Stromal cell of bone marrow (primary cell): ENCODE measurements around the gene TRMT112.

Experiments
- DNase-seq: peaks from one replicate; pipeline ENCODE4 v3.0.0-alpha.2; 2012; ENCODE audit warnings: low read depth

Gene TRMT112

DNA sequence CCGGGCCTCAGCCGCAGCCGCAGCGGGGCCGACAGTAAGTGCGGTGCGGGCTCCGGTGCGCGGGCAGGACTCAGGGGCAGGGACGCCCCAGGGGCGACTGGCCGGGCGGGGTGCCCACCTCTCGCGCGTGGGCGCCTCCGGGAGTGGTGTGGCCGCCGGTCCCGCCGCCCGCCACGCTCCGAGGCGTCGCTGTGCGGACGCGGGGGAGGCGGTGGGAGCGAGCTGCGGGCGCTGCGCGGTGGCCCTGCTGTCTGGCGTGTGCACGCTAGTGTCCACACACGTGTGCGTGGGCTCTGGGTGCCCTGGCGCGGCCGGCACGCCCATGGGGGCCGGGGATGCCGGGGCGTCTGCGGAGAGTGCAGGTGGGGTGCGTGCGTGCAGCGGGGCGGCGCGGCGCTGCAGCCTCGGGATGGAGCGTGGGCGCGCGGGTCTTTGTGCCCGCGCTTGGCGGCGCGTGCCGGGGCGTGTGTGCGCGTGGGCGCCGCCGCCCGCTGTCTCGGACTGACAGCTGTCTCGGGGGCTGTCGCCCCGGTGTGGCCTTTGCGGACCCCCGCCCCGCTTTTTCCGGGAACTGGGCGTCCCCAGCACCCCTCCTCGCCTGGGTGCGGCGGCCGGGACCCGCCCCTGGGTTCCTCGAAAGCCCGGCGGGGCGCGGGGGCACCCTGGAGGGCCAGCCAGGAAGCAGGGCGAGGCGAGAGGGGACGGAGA, 25.5 kb downstream of the TRMT112 start:
- DNase-seq: no peak

DNA sequence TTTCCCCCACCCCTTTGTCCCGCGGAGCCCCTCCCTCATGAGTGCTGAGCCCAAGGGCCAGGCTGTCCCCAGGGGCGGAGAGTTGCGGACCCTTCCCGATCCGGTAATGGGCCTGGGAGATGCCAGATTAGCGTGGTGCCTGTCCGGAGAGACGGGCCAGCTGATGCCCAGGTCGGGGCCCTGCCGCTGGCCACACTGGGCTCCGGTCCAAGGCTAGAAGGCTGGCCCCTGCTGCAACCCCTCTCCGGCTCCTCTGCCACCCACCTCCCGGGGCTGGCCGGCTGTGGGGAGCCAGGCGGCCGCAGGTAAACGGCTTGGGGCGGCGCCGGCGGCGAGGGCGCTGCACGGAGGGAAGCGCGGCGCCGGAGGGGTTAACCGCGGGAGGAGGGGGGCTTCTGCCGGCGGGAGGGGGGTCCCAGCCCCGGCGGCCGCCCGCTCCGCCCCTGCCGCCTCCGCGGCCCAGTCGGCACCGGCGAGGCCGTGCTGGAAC, 26.1 kb downstream of the TRMT112 start, which contains the start of gene KCNK4:
TSS of gene KCNK4 (plus strand) at position 41 of the 490 bp plus-strand sequence. CDS start 1,717 bp downstream, outside the sequence.
- DNase-seq: no peak

DNA sequence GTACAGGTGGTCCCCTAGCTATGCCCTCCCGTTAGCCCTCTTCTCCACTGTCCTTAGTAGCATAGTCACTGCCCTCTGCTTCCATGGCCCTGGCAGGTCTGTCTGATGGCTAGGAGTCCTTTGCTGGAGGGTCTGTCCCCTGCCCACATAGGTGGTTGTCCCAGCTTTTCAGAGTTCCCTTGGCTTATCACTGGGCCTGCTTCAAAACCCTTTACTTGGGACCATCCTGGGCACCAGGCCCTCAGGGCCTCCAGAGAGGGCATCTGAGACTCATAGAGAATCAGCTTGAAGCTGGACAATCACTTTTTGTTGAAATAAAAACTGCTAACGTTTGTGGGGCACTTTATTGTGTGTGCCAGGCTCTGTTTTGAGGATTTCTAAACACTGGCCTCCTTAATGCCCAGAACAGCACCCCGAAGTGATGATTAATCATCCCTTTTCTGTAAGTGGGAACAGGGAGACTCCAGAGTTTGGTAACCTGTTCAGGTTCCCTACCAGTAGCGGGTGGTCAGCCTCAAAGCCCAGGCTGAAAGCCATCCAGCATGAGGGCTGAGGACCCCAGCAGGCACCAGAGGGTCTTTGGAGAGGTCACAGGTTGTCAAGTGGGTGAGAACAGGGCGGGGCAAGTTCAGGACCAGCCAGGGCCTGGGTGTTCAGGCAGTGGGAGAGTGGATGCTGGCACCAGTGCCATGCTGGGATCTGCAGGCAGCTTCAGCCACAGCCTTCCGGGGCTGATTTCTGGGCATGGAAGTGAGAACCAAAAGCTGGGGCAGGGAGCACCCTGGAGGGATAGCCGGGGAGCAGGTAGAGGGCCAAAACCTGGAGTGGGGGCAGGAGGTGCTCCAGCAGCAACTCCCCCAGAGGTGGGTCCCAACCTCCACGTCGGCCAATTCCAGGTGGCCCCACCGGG, 26.8 kb downstream of the TRMT112 start:
- no peak for DNase-seq

DNA sequence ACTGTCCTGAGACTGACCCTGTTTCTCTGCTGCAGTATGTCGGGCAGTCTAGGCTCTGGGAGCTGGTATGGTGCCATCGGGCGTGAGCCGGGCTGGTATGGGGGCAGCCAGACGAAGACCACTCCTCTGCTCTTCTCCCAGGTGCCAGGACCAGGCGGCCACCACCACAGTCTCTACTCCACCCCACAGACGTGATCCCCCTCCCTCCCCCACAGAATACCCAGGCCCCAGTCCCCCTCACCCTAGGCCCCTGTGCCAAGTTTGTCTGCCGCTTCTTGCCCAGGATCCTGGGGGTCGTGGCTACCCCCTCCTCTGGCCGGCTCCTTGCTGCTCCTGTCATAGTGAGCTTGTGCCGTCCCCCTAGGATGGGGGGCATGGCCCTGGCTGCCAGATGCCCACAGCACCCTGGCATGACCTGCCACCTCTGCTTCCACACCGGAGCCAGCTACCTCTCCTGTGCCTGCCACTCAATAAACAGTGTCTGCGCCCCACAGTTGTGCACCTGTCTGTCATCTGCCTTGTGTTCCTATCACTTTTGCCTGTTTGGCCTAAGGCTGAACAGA, 28.3 kb downstream of the TRMT112 start:
- DNase-seq: no peak

DNA sequence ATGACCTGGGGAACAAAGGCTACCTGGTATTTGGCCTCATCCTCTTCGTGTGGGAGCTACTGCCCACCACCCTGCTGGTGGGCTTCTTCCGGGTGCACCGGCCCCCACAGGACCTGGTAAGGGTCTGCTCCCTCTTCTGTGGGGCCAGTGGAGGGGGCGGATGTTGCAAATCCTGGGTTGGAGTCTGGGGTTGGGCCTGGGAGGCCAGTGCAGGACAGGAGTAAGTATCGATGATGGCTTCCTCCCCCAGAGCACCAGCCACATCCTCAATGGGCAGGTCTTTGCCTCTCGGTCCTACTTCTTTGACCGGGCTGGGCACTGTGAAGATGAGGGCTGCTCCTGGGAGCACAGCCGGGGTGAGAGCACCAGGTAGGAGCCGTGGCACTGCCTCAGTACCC, 29.0 kb downstream of the TRMT112 start:
- DNase-seq: no peak

DNA sequence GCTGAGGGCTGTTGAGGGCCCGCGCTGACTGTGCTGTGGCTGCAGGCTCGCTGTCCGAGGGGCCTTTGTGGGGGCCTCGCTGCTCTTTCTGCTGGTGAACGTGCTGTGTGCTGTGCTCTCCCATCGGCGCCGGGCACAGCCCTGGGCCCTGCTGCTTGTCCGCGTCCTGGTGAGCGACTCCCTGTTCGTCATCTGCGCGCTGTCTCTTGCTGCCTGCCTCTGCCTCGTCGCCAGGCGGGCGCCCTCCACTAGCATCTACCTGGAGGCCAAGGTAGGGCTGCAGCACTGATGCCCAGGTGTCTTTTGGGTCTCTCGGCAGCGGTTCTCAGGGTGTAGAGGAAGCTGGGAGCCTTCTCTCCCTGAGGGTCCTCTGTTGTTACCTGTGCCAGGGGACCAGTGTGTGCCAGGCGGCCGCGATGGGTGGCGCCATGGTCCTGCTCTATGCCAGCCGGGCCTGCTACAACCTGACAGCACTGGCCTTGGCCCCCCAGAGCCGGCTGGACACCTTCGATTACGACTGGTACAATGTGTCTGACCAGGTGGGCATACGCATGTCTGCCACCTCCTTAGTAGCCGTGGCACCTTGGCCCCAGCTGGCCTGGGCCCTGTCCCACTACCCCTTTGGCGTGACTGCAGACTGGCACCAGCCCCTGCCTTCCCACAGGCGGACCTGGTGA, 29.5 kb downstream of the TRMT112 start:
- DNase-seq: no peak

DNA sequence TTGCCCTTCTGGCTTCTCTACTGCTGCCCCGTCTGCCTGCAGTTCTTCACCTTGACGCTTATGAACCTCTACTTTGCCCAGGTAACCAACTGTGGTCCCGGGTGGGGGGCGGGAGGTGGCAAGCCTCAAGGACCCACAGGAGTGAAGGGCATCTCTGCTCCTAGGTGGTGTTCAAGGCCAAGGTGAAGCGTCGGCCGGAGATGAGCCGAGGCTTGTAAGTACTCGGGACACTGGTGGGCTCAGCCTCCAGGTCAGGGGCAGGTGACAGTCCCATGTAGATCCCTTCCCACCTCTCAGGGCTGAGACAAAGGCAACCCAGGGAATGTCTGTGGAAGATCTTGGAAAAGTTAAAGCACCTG, 30.6 kb downstream of the TRMT112 start:
- DNase-seq: no peak

DNA sequence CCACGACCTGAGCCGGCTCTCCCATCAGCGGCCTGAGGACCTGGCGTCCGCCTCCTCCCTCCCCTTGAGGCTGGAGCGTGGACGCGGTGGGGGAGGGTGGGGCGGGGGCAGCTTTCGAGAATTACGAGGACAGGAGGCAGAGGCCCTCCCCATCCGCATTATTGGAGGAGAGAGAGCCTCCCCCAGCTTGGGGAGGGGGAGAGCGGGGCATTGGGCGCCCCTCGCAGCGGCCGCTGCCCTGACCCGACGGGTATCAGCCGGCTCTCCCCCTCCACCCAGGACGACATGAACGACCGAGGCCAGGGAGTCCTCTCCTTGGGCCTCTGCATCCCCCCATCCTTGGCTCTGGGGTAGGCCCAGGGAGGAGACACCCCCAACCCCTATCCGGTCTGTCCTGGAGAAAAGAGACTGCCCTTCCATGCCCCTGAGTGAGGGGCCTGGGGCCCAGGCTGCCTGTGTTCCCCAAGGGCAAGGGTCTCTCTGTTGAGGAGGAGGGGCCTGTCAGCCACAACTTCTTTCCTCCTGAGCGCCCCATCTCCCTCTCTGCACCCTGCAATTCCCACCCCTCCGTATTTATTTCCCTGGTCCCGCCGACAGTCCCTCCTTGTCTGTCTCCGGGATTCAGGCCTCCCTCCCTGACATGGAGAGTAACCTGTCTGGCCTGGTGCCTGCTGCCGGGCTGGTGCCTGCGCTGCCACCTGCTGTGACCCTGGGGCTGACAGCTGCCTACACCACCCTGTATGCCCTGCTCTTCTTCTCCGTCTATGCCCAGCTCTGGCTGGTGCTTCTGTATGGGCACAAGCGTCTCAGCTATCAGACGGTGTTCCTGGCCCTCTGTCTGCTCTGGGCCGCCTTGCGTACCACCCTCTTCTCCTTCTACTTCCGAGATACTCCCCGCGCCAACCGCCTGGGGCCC, 31.2 kb downstream of the TRMT112 start:
- no peak for DNase-seq

DNA sequence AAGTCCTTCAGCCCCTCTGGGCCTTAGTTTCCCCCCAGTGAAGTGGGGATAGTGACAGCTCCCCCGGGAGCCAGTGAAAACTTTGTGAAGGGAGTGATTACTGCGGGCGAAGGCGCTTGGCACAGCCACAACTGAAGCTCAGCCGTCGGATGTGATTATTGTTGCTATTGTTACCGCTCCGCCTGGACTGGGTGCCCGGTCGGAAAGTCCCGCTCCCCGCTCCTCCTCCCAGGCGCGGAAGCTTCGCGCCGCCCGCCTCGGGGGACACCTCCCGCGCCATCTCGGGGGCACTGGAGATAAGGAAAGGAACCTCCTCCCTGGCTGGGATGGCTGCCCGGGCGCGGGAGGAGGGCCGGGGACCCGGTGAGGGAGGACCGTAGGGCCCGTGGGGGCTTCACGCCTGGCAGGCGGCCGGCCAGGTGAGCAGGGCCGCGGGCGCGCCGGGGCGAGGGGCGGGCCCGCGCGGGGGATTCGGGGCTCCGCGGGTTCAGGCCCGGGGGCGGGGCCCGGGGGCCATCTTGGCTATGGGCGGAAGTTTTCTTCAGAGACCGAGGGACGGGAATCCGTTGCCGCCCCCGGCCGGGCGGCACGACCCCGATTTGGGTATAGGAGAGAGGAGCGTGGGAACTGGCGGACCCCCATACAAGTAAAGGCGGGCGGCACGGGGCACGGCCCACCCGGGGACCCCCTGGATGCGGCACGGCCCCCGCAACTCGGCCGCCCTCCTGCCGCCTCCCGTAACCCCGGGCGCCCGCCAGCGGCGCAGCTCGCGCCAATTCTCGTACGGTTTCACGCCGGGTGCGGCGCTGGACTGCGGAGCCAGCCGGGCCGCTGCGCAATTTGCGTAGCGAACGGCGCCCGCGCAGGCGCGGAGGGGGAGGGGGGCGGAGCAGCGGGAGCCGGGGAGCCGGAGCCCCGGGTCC, 32.1 kb downstream of the TRMT112 start, which contains the start of gene GPR137:
TSS of gene GPR137 (plus strand) at position 887 of the 923 bp plus-strand sequence. CDS start 677 bp downstream, outside the sequence.
- peak; percentile 46 for DNase-seq

DNA sequence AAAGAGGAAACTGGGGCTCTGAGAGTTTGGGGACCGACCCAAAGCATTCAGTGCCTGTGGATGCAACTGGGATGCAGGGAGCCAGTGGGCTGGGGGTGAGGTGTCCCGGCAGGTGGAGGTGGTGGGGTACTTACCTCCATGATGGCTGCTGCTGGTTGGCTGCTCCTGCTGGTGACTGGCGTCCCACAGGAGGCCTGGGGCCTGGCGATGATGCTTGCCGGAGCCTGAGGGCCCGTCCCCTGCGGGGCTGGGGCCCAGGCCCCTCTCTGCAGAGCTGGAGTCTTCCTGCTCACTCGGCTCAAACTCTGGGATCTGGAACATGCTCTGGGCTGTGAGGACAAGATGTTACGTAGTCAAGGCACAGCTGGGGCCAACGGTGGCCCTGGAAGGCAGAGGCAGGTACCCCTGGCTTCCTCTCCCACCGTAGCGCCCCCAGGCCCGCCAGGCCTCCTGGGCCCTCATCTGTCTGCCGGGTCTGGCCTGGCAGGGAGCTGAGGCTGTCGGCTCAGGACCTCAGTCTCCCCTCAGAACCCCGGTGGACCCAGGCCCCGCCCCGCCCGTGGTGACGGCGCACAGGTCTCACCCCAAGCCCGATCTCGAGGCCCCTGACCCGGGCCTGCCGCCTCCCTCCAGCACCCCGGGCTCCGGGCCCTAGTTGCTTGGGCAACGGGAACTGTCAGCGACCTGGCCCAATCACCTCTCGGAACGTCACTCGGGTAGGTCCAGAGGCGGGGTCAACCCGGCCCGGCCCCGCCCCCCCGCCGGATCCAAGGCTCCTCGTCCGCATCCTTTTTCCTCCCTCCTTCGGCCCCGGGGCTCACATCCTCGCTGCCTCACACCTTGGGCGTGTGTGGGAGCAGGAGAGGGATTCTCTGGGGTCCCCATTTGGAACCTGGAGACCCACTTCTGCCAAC, 33.1 kb downstream of the TRMT112 start, which contains the start of gene BAD:
TSS of gene BAD (minus strand) at position 618 of the 914 bp plus-strand sequence. CDS start at position 321, 297 bp downstream.
- peak; percentile 86 for DNase-seq

DNA sequence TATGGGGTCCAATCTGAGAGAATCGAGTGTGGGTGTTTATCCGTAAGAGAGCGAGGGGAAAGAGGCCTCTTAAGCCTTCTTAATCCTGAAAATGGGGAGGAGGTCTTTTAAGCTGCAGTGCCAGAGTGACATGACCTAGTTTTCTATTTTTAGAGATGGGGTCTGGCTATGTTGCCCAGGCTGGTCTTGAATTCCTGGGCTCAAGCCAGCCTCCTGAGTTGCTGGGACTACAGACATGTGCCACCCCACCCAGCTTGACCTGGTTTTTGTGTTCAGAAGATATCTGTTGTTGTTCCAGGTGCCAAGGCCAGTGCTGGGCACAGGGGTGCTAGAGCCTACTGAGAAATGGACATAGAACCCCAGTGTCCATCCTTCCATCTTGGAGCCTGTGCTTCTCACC, 34.3 kb downstream of the TRMT112 start:
- DNase-seq: no peak

DNA sequence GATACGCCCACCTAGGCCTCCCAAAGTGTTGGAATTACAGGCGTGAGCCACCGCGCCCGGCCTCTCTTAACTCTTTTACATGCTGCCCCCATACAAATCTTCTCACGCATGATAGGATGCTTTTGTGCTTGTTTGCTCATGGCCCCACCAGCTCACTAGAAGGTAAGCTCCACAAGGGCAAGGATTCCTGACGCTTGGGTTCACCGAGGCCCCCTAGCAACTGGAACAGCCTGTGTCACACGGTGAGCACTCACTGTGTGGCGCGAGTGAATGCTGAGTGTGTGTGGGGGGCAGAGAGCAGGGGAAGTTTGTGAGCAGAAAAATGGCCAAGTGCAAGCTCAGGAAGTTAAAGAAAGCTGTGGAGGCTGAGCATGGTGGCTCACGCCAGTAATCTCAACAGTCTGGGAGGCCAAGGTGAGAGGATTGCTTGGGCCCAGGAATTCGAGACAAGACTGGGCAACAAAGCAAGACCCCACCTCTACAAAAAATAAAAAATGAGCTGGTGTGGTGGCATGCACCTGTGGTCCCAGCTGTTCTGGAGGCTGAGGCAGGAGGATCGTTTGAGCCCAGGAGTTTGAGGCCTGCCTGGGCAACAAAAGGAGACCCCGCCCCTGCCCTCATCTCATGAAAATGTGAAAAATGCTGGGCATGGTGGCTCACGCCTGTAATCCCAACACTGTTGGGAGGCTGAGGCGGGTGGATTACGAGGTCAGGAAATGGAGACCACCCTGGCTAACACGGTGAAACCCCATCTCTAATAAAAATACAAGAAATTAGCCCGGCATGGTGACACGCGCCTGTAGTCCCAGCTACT, 35.2 kb downstream of the TRMT112 start:
- no peak for DNase-seq

DNA sequence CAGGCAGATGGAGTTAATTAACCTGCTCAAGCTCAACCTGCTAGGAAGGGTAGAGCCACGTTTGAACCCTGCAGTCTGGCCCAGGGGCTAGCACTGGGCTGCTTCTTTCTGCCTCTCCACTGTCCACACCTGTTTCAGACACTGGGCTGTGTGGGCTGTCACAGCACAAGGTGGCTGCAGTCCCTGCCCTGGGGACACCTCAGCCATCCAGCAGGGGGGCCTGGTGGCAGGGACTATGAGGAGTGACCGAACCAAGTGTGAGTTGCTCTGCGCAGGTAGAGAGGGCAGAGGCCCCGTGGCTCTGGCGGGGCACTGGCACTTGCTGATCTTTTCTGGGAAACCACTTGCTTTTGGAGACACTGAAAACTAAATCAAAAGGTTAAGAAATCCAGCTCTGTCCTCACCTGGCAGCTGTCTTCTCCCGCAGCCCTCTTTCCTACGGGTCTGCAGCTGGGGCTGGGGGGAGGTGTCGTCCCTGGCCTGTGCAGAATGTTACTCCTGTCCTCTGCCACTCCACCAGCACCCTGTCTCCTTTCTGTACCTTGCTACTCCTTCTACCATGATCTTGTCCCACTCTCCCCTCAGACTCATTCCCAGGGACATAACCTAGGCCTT, 38.7 kb downstream of the TRMT112 start:
- no peak for DNase-seq

DNA sequence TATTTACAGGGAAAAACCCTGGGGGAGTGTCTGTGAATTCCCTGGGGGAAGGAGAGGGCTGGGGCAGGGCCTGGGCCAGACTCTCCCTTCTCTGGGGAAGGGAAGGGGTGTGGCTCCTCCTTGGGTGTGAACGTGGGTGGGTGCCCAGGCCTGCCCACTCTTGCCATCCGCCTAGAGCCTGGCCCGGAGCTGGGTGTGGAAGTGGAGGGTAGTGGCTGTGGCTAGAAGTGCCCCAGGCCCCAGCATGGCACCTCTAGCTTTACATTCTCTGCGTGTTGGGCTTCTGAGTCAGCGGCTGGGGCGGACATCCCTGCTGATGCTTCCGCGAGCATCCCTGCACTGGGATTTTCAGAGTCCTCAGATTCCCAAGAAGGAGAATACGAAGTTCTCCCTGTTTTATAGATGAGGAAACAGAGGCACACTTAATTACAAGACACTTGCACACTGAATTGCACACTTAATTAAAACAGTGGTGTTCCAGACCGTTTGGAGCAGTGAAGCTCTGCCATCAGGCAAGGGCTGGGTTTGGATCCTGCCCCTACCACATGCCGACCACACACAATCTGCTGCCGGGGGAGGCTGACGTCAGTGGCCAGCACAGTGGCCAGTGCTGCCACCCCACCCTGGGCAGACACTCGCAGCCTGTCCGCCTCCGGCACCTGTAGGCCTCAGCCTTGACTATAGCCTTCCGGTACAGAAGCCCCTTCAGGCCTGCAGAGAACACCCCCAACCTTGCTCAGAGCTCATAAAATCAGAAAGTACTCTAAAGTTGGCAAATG, 40.5 kb downstream of the TRMT112 start:
- DNase-seq: no peak

DNA sequence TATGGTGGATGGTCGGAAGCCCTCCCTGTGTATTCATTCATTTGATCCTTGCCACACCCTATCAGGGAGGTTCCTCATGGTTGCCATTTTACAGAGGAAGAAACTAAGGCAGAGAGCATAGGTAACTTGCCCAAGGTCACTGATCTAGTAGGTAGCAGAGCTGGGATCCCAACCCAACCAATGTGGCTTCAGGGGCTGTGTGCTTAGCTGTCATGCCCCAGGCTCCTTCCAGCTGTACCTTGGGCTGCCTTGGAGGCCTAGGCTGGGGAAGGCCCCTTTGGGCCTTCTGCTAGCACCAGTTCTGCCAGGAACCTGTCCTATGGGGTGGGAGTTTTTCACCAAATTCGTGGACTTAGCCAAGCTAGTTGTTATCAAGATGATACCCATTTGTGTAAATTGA, 41.5 kb downstream of the TRMT112 start:
- DNase-seq: no peak

DNA sequence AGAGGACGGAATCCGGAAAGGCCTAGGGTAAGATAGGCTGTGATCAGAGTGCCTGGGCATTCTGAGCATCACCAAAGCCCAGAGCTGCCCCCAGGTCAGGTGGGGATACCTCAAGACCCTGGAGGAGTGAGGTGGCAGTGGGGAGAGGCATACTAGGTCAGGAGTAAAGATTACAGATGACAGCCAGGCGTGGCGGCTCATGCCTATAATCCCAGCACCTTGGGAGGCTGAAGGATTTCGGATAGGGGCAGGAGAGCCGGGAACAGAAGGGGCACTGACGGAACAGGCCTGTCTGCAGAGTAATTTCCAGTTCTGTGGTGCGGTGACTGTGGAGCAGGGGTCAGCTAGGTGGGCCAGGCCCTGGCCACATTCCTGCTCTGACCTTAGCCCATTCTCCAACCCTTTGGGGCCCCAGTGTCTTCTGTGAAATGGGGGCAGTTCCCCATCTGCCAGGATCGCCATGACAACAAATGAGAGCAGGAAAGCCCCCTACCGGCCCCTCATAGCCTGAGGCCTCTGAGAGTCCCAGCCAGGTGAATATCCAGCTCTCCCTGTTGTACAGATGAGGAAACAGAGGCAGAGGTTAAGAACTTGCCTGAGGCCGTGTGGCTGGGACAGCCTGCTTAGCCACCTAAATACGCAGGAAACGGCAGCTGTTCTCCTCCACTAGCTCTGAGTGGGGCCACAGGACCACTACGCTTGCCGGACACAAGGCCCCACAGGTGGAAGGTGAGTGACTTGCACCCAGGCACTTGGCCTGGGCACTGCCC, 42.1 kb downstream of the TRMT112 start:
- no peak for DNase-seq
